Effector CD8-positive, alpha-beta T cell (primary cell): ENCODE data around the gene P2RX3.
"Not testable (repeated sequence)": the region's sequence is repeated elsewhere in the genome, so short reads cannot be mapped to it uniquely, and the experiment has no call there.

Experiments used
- DNase-seq: peaks from one replicate; lab custom pipeline; 2025; lab: John Stamatoyannopoulos, UW

Gene P2RX3

GRCh38 chr11:57399221-57399620 lies 61.1 kb downstream of the P2RX3 start:
- no peak for DNase-seq

- no peak for DNase-seq
Observed at GRCh38 chr11:57399972-57400578, 61.9 kb downstream of the P2RX3 start.

GRCh38 chr11:57402188-57403002 lies 64.2 kb downstream of the P2RX3 start:
- DNase-seq = no peak

GRCh38 chr11:57403003-57403801 lies 65.0 kb downstream of the P2RX3 start:
- DNase-seq = not testable (repeated sequence)

- DNase-seq = no peak
Observed at GRCh38 chr11:57403802-57404147, 65.6 kb downstream of the P2RX3 start.

GRCh38 chr11:57405271-57405860 lies 67.2 kb downstream of the P2RX3 start:
- DNase-seq = no peak

- DNase-seq = no peak
Observed at GRCh38 chr11:57406337-57406904, 68.3 kb downstream of the P2RX3 start.

- DNase-seq = no peak
Observed at GRCh38 chr11:57407010-57407920, 69.1 kb downstream of the P2RX3 start.

- DNase-seq = no peak
Observed at GRCh38 chr11:57407941-57408475, 69.9 kb downstream of the P2RX3 start.

GRCh38 chr11:57408771-57409170 lies 70.6 kb downstream of the P2RX3 start:
- no peak for DNase-seq

- DNase-seq = no peak
Observed at GRCh38 chr11:57409321-57410100, 71.4 kb downstream of the P2RX3 start.

- DNase-seq = no peak
Observed at GRCh38 chr11:57410287-57410686, 72.1 kb downstream of the P2RX3 start.

- DNase-seq = no peak
Observed at GRCh38 chr11:57413681-57414080, 75.5 kb downstream of the P2RX3 start.

GRCh38 chr11:57414612-57415212 lies 76.6 kb downstream of the P2RX3 start:
- no peak for DNase-seq

GRCh38 chr11:57416436-57416835 lies 78.3 kb downstream of the P2RX3 start:
- no peak for DNase-seq

- no peak for DNase-seq
Observed at GRCh38 chr11:57417056-57417455, 78.9 kb downstream of the P2RX3 start.

- DNase-seq = no peak
Observed at GRCh38 chr11:57418131-57418530, 80.0 kb downstream of the P2RX3 start.

GRCh38 chr11:57419146-57419545 lies 81.0 kb downstream of the P2RX3 start:
- no peak for DNase-seq

GRCh38 chr11:57421066-57421465 lies 82.9 kb downstream of the P2RX3 start:
- DNase-seq = no peak
